GM23338 (cell line): ENCODE measurements around the gene IGF1. TPM values are rescaled to one million over a fixed set of nuclear protein-coding genes. Genes with fewer than 3 reads are reported as not detected.

Source experiments
- ATAC-seq: fragments of 200-7000 bp; cut with Tn5 transposase; 3 replicates; pipeline ENCODE4 v1.9.1; 2020
- DNase-seq: peaks from one replicate; pipeline ENCODE4 v3.0.0-alpha.2; 2015; ENCODE audit warnings: low spot score
- H2AFZ ChIP-seq: fragments of 200-600 bp; sonication (generic); 2 replicates; pipeline ENCODE4 v1.8.0; 2016; ENCODE audit warnings: antibody characterized with exemption, mild to moderate bottlenecking, moderate library complexity
- H3F3A ChIP-seq: fragments of 200-600 bp; sonication (generic); replicated peaks from 2 replicates; pipeline ENCODE4 v1.8.0; 2017; ENCODE audit warnings: antibody characterized with exemption, mixed run types, low read depth
- H3K27ac ChIP-seq: fragments of 200-600 bp; sonication (generic); 2 replicates; pipeline ENCODE4 v1.6.1; 2016; ENCODE audit warnings: low read depth
- H3K27me3 ChIP-seq: fragments of 200-600 bp; sonication (generic); 2 replicates; pipeline ENCODE4 v1.8.0; 2016; ENCODE audit warnings: mild to moderate bottlenecking, mixed run types, moderate library complexity; ENCODE audit not compliant: insufficient read depth
- H3K36me3 ChIP-seq: fragments of 200-600 bp; sonication (generic); 2 replicates; pipeline ENCODE4 v1.8.0; 2016; ENCODE audit warnings: mild to moderate bottlenecking; ENCODE audit not compliant: insufficient read depth
- H3K4me1 ChIP-seq: fragments of 200-600 bp; sonication (generic); 2 replicates; pipeline ENCODE4 v1.8.0; 2016; ENCODE audit warnings: mild to moderate bottlenecking, moderate library complexity; ENCODE audit not compliant: insufficient read depth
- H3K4me2 ChIP-seq: fragments of 200-600 bp; sonication (generic); 2 replicates; pipeline ENCODE4 v1.7.1; 2017; ENCODE audit warnings: mixed run types
- H3K4me3 ChIP-seq: fragments of 200-600 bp; sonication (generic); 2 replicates; pipeline ENCODE4 v1.6.1; 2016; ENCODE audit warnings: mixed run types
- H3K79me2 ChIP-seq: fragments of 200-600 bp; sonication (generic); replicated peaks from 2 replicates; pipeline ENCODE4 v1.8.0; 2017; ENCODE audit warnings: mild to moderate bottlenecking; ENCODE audit not compliant: insufficient read depth
- H3K9me2 ChIP-seq: fragments of 200-600 bp; sonication (generic); 2 replicates; pipeline ENCODE4 v1.8.0; 2017; ENCODE audit not compliant: insufficient read depth
- H4K20me1 ChIP-seq: fragments of 200-600 bp; sonication (generic); replicated peaks from 2 replicates; pipeline ENCODE4 v1.8.0; 2017; ENCODE audit warnings: mild to moderate bottlenecking; ENCODE audit not compliant: insufficient read depth
- H3K27ac Mint-ChIP-seq: 2 replicates; pipeline ENCODE4 v1.8.0; 2020; ENCODE audit warnings: inconsistent platforms, mild to moderate bottlenecking, moderate library complexity, mixed read lengths
- H3K27me3 Mint-ChIP-seq: 3 replicates; pipeline ENCODE4 v1.8.0; 2022; ENCODE audit warnings: low read depth, mild to moderate bottlenecking, moderate library complexity, mixed read lengths, inconsistent platforms; ENCODE audit not compliant: insufficient read depth, poor library complexity
- H3K36me3 Mint-ChIP-seq: 3 replicates; pipeline ENCODE4 v1.8.0; 2021; ENCODE audit warnings: low read depth, mild to moderate bottlenecking, inconsistent platforms, moderate library complexity, mixed read lengths
- H3K4me1 Mint-ChIP-seq: 3 replicates; pipeline ENCODE4 v1.8.0; 2020; ENCODE audit warnings: mild to moderate bottlenecking, inconsistent platforms, mixed read lengths
- H3K4me3 Mint-ChIP-seq: 3 replicates; pipeline ENCODE4 v1.8.0; 2021; ENCODE audit warnings: moderate library complexity, mild to moderate bottlenecking, inconsistent platforms, mixed read lengths
- H3K9me3 Mint-ChIP-seq: 3 replicates; pipeline ENCODE4 v1.8.0; 2020; ENCODE audit warnings: moderate library complexity, mild to moderate bottlenecking, inconsistent platforms, mixed read lengths
- CREB1 ChIP-seq: fragments of 250-450 bp; sonication (Bioruptor Pico); IDR thresholded peaks from 2 replicates; pipeline ENCODE4 v1.5.0; 2020; ENCODE audit warnings: low read depth, mild to moderate bottlenecking, moderate library complexity
- ETS1 ChIP-seq: IDR thresholded peaks from 2 replicates; pipeline ENCODE4 v1.6.1; 2016; ENCODE audit warnings: antibody characterized with exemption
- NANOG ChIP-seq: IDR thresholded peaks from 2 replicates; pipeline ENCODE4 v1.6.1; 2016; ENCODE audit warnings: antibody characterized with exemption, borderline replicate concordance
- POLR2AphosphoS5 ChIP-seq: IDR thresholded peaks from 2 replicates; pipeline ENCODE4 v1.6.1; 2016; ENCODE audit warnings: antibody characterized with exemption, low read depth
- STAT1 ChIP-seq: IDR thresholded peaks from one replicate; pipeline ENCODE4 v1.6.1; 2016; ENCODE audit warnings: antibody characterized with exemption; ENCODE audit not compliant: unreplicated experiment
- ZNF114 ChIP-seq: fragments of 250-450 bp; sonication (Bioruptor Pico); IDR thresholded peaks from 2 replicates; pipeline ENCODE4 v1.5.0; 2020; ENCODE audit warnings: mild to moderate bottlenecking, moderate library complexity
- ZNF462 ChIP-seq: fragments of 250-450 bp; sonication (Bioruptor Pico); IDR thresholded peaks from 2 replicates; pipeline ENCODE4 v1.5.0; 2020; ENCODE audit warnings: mild to moderate bottlenecking, moderate library complexity
- polyA plus RNA-seq: library from polyadenylated mRNA; unstranded; fragments of >200 nt; fragmentation: Nextera tagmentation; extraction: Ambion mirVana; gene quantifications from 2 replicates; pipeline ENCODE4 v1.2.1, GENCODE V29; 2016
- total RNA-seq: library from RNA; depleted of rRNA; stranded (reverse); fragments of >200 nt; shearing (Covaris generic); gene quantifications from 2 replicates; pipeline ENCODE4 v1.2.3, GENCODE V29; 2014

The IGF1 gene
- total and polyA plus RNA-seq, 2 experiments from 2014 or later, result 0.29 TPM; not detected in 1

- H3K9me3 Mint-ChIP-seq, result peaks cover 15% of the 10 kb centered on the region
- no peak overlapping the region for H3K27ac Mint-ChIP-seq
- ATAC-seq, result no peak
- Histone ChIP-seq H3K4me3 (no peak overlapping the region), H3K9me2 (0 out of 2 replicates have a peak, but pooled peaks cover 4% of the 10 kb centered on the region), H4K20me1 (no peaks in the 10 kb centered on the region), H3K79me2 (no peaks in the 10 kb centered on the region), H3K27ac (no peak overlapping the region), H3K27me3 (no peaks in the 10 kb centered on the region), H3K4me2 (no peak overlapping the region), H3F3A (no peaks in the 10 kb centered on the region), H3K36me3 (no peaks in the 10 kb centered on the region), H3K4me1 (no peaks in the 10 kb centered on the region), H2AFZ (no peak overlapping the region)
- no peak for DNase-seq
- no peaks in the 10 kb centered on the region for H3K4me1 Mint-ChIP-seq
- TF ChIP-seq POLR2AphosphoS5 (no peak), STAT1 (no peak), ZNF114 (CRISPR knock-in tag) (no peak), ZNF462 (CRISPR knock-in tag) (no peak), NANOG (no peak), ETS1 (no peak), CREB1 (CRISPR knock-in tag) (no peak)
- H3K36me3 Mint-ChIP-seq, result peaks cover 2% of the 10 kb centered on the region; the same call in 1 of the 3 replicates
- H3K4me3 Mint-ChIP-seq, result no peak overlapping the region
- H3K27me3 Mint-ChIP-seq, result no peaks in the 10 kb centered on the region
Observed at GRCh38 chr12:102385343-102385742, 95.0 kb downstream of the IGF1 start.
